ENCODE data around the gene CDH6. TPM values are rescaled to one million over a fixed set of nuclear protein-coding genes. Genes with fewer than 3 reads are reported as not detected.
"Not testable (repeated sequence)": the region's sequence is repeated elsewhere in the genome, so short reads cannot be mapped to it uniquely, and the experiment has no call there.

CDH6 gene
- total RNA-seq, 1 donor from 2014 or later: under 0.01 TPM

DNA sequence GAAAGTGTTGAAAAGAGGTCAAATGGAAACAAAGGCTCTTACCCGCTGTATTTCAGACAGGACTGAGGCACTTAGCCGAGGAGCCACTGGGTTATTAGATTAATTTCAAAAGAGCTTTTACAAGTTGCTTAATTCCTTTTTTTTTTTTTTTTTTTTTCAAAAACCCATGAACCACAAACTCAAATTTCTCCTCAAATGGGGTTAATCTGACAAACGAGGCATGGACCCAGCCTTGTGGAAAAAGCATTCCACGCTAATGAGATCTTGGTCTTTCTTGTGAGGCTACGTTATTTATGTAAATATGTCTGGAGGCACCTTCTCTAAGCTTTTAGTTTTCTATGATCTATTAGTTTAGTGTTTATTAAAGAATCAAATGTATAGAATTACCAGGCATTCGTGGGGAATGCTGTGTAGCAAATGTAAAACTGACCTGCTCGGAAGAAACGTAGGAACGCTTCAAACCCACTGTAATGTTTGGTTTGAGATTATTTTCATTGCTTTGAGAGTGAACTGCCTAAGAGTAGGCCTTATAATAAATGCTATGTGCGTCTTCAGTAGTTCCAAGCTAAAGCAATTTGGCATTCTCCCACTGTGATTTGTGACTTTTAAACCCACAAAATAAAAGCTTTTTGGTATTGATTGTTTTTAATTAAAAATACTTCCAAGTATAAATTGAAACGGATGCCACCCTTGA, 134.7 kb downstream of the CDH6 start:
- no peak for DNase-seq (ENCODE audit: low read depth, low spot score)

GRCh38 chr5:31329715-31330114, 136.2 kb downstream of the CDH6 start:
- DNase-seq (ENCODE audit: low read depth, low spot score): no peak

- DNase-seq (ENCODE audit: low read depth, low spot score): no peak
Observed at GRCh38 chr5:31332160-31332559, 138.7 kb downstream of the CDH6 start.

GRCh38 chr5:31333475-31333874, 140.0 kb downstream of the CDH6 start:
- DNase-seq (ENCODE audit: low read depth, low spot score): no peak

- no peak for DNase-seq (ENCODE audit: low read depth, low spot score)
Observed at GRCh38 chr5:31334061-31334860, 140.8 kb downstream of the CDH6 start.

DNA sequence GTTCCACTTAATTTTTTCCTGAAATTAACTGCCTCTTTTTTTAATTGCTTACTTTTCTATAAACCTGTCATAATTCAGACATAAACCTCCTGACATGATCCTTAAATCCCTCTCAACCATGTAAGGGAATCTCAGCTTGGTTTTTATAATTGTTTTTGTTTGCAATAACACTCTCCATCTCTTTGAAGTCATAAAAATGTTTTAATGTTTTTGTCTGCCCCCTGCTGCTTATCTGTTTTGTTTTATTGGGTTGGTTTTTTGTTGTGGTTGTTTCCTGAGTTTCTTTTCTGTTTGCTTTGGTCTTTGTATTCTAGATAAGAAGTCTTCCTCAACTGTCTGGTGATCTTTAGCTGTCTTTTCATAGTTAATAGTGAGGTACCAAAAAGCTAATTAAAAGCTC, 142.0 kb downstream of the CDH6 start:
- DNase-seq (ENCODE audit: low read depth, low spot score): no peak

- no peak for DNase-seq (ENCODE audit: low read depth, low spot score)
Observed at GRCh38 chr5:31343946-31344345, 150.5 kb downstream of the CDH6 start.

GRCh38 chr5:31346896-31347551, 153.5 kb downstream of the CDH6 start:
- no peak for DNase-seq (ENCODE audit: low read depth, low spot score)

GRCh38 chr5:31347552-31347905, 154.0 kb downstream of the CDH6 start:
- DNase-seq (ENCODE audit: low read depth, low spot score): no peak

GRCh38 chr5:31350395-31350794, 156.9 kb downstream of the CDH6 start:
- no peak for DNase-seq (ENCODE audit: low read depth, low spot score)

DNA sequence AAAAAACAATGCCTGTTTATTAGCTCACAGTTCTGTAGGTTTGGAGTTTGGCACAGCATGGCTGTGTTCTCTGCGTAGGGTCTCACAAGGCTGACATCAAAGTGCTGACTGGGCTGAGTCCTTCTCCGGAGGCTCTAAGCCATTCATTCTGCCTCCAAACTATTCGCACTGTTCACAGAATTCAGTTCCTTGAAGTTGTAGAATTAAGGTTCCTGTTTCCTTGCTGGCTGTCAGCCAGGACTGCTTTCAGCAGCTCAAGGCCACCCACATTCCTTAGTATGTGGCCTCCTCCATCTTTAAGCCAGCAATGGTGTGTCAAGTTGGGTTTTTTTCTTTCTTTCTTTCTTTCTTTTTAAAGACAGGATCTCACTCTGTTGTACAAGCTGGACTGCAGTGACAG, 161.9 kb downstream of the CDH6 start:
- DNase-seq (ENCODE audit: low read depth, low spot score): no peak

GRCh38 chr5:31357038-31357437, 163.6 kb downstream of the CDH6 start:
- DNase-seq (ENCODE audit: low read depth, low spot score): no peak

DNA sequence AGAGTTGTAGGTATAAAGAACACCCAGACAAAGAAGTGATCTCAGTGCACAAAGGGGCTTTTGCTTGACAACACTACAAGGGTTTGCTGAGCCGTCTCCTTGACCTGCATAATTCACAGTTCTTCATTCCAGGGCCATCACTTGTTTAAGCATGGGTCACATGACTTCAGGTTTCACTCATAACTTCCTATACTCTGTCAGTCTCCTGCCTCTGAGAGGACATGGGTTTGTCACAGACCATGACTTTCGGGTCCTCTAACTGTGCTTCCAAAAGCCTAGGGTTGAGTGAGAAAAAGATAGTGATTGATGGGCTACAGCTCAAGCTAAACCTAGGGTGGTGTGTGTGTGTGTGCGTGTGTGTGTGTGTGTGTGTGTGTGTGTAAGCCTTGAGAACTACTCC, 166.4 kb downstream of the CDH6 start:
- DNase-seq (ENCODE audit: low read depth, low spot score): no peak

DNA sequence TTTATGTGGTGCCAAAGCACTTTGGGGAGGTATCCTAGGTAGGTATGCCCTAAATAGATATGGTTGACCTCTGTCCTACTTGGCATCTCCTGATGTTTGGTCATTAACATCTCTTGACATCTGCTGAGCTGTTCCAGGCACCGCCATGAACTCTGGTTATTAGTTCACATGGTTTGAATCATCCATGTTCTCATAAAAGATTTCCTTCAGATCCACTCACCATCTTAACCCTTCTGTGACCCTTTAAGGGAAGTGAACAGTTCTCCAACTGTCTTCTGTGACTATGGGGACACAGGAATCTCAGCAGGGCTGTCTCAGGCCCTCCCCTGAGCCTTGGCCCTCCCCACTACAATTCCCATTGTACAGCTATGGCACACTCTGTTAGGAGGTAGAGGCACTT, 167.7 kb downstream of the CDH6 start:
- DNase-seq (ENCODE audit: low read depth, low spot score): no peak

GRCh38 chr5:31361704-31362528, 168.4 kb downstream of the CDH6 start:
- not testable (repeated sequence) for DNase-seq (ENCODE audit: low read depth, low spot score)

DNA sequence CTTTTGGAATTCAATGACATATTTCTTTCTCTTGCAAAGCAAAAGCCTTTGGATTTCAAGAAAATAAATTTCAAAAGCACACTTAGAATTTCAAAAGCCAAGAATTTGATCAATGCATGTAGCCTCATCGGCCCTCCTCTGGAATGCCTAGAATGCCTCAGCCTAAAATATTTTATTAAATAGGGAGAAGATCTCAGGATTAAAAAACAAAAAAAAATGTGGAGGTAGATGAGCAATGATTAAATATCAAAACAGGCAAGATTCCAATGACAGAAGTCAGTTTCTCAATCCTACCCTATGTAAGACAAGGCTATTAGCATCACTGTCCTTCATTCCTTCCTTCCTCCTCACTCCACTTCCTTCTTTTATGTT, 169.0 kb downstream of the CDH6 start:
- DNase-seq (ENCODE audit: low read depth, low spot score): no peak

DNA sequence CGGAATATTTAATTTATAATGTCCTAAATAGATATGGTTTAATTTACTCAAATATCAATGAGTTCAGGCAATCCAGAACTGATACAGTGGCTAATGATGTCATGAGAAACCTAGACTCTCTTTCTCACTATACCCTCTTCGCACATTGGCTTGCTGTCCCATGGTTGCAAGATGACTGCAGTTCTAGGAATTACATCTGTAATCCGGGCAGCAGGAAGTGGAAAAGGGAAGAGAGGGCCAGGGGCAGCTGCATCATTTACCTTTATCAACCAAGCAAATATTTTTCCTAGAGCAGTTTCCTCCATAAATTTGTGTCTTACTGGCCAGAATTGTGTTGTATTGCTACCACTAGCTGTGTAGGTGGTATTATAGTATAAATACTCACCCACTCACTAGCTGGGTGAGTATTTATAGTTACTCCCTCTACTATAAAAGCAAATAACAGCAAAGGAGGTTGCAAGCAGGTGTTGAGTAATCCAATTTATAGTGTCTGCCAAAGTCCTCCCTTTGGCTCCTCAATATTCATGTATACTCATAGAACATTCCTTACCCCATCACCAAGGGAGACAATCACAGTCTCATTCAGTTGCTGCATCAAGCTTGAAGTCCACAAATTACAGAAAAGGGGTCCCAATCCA, 169.6 kb downstream of the CDH6 start:
- DNase-seq (ENCODE audit: low read depth, low spot score): no peak

DNA sequence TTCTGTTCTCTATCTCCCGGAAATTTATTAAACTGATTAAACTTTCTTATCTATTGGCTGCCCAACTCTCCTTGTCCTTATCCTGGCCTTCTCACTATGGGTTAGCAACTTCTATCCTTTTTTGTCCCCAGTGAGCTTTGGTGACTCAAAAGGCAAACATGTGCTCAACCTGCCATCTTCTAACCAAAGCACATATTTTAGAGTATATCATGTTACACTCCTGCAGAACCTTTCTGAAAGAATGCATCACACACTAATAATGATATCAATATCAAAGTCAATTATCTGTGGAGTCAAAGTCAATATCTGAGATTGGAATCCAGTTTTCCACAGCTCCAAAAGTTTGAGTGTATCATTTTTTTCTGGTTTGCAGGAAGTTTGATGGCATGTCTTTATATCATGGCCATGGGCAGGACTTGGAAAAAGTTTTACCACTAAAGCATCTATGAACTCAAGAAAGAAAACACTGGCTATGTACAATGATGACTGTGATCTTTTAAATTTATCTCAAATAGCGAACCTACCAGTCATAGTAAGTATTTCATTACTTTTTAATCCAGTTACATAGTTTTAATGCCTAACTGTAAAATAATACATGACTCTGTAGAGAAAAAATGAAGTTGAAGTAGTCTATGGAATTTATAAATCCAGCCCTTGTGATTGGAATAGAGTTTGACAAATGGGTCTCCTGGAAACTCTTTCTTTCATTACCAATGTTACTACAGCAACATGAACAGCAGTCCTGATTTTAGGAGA, 171.6 kb downstream of the CDH6 start:
- DNase-seq (ENCODE audit: low read depth, low spot score): no peak

- no peak for DNase-seq (ENCODE audit: low read depth, low spot score)
Observed at GRCh38 chr5:31365776-31366175, 172.3 kb downstream of the CDH6 start.

DNA sequence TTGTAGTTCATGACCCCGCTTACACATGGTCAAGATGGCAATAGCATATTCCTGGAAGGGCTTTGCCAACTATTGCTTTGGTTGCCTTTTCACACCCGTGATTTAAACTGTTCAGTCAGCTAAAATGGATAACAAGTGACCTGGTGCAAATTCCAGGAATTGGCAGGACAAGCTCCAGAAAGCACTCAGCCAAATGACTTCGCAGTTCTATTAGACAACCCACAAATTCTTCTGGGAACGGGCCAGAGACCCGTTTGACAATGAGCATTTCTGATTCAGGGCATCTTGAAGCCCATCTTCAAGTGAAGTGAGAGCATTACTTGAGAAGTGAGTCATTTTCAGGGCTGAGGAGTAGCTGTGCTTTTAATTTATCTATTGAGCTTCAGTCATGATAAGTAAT, 173.5 kb downstream of the CDH6 start:
- no peak for DNase-seq (ENCODE audit: low read depth, low spot score)

DNA sequence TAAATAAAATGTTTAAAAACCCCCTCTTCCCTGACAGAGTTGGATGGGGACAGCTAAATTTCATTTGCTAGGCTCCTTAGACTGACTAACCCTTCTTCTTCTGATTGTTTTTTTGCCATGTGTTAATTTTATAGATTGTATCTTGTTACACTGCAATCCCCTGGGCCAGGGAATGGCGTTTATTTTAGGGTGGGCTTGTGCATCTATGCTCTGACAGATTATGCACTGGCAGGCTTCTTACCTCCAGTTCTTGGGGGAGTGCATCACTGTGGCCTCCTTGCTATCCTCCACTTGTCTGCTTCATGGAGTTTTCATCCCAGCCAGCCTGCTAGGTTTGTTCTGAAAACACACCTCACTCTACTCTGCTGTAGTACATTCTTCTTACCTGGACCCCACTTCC, 178.6 kb downstream of the CDH6 start:
- DNase-seq (ENCODE audit: low read depth, low spot score): no peak

All from pulmonary artery endothelial cell (primary cell).